ENCODE results near the gene SIGLEC7. TPM values are rescaled to one million over a fixed set of nuclear protein-coding genes. Genes with fewer than 3 reads are reported as not detected.

The SIGLEC7 gene
- total RNA-seq, 1 donor from 2014 or later, result not detected

- Histone ChIP-seq H3K27ac (ENCODE audit: low read depth, low read length) (no peak overlapping the region), H3K36me3 (ENCODE audit: insufficient read depth, low read length) (no peaks in the 10 kb centered on the region), H4K20me1 (ENCODE audit: insufficient read depth, low read length) (no peaks in the 10 kb centered on the region), H3K4me3 (ENCODE audit: insufficient read depth, low read depth, low read length) (no peak overlapping the region), H3K79me2 (ENCODE audit: insufficient read depth, low read length) (no peaks in the 10 kb centered on the region), H3K4me2 (ENCODE audit: low read length) (no peak overlapping the region), H3K9me3 (ENCODE audit: insufficient read depth, low read depth, low read length) (peaks cover 2% of the 10 kb centered on the region), H3K27me3 (ENCODE audit: insufficient read depth, low read length) (no peaks in the 10 kb centered on the region), H3K9ac (ENCODE audit: low read length) (no peak overlapping the region), H3K4me1 (ENCODE audit: insufficient read depth, low read length) (no peaks in the 10 kb centered on the region), H2AFZ (ENCODE audit: low read depth, low read length) (no peak overlapping the region)
- Mint-ChIP-seq H3K27me3 (ENCODE audit: low read depth, unreplicated experiment) (peaks cover 30% of the 10 kb centered on the region), H3K27ac (ENCODE audit: unreplicated experiment) (no peak overlapping the region), H3K4me1 (ENCODE audit: low read depth, unreplicated experiment) (no peaks in the 10 kb centered on the region), H3K9me3 (ENCODE audit: unreplicated experiment) (no peaks in the 10 kb centered on the region), H3K36me3 (ENCODE audit: low read depth, unreplicated experiment) (no peaks in the 10 kb centered on the region), H3K4me3 (ENCODE audit: unreplicated experiment) (no peak overlapping the region)
- DNase-seq (ENCODE audit: low read depth) (no peak), FAIRE-seq (no peak)
- TF ChIP-seq EZH2 (IDR thresholded peaks at IDR 0.05; ENCODE audit: insufficient read depth, low read length) (no peak), CTCF (IDR thresholded peaks at IDR 0.05; ENCODE audit: insufficient read depth, low read depth, low read length) (no peak)
Observed at GRCh38 chr19:51186323-51186722, 44.2 kb downstream of the SIGLEC7 start.

GRCh38 chr19:51187395-51188226 is 45.5 kb downstream of the SIGLEC7 start:
- H3K27ac Mint-ChIP-seq (ENCODE audit: unreplicated experiment), result no peak overlapping the region
- H3K79me2 ChIP-seq (ENCODE audit: insufficient read depth, low read length), result no peaks in the 10 kb centered on the region
- no peak overlapping the region for H3K4me3 Mint-ChIP-seq (ENCODE audit: unreplicated experiment)
- TF ChIP-seq CTCF (IDR thresholded peaks at IDR 0.05; ENCODE audit: insufficient read depth, low read depth, low read length) (no peak), EZH2 (IDR thresholded peaks at IDR 0.05; ENCODE audit: insufficient read depth, low read length) (no peak)
- H2AFZ ChIP-seq (ENCODE audit: low read depth, low read length), result no peak overlapping the region
- no peaks in the 10 kb centered on the region for H4K20me1 ChIP-seq (ENCODE audit: insufficient read depth, low read length)
- H3K36me3 Mint-ChIP-seq (ENCODE audit: low read depth, unreplicated experiment), result no peaks in the 10 kb centered on the region
- no peaks in the 10 kb centered on the region for H3K36me3 ChIP-seq (ENCODE audit: insufficient read depth, low read length)
- FAIRE-seq (no peak), DNase-seq (ENCODE audit: low read depth) (no peak)
- H3K4me1 Mint-ChIP-seq (ENCODE audit: low read depth, unreplicated experiment), result no peaks in the 10 kb centered on the region
- no peaks in the 10 kb centered on the region for H3K9me3 Mint-ChIP-seq (ENCODE audit: unreplicated experiment)
- peaks cover 2% of the 10 kb centered on the region for H3K9me3 ChIP-seq (ENCODE audit: insufficient read depth, low read depth, low read length)
- no peak overlapping the region for H3K9ac ChIP-seq (ENCODE audit: low read length)
- H3K27ac ChIP-seq (ENCODE audit: low read depth, low read length), result no peak overlapping the region
- no peaks in the 10 kb centered on the region for H3K4me1 ChIP-seq (ENCODE audit: insufficient read depth, low read length)
- peaks cover 30% of the 10 kb centered on the region for H3K27me3 Mint-ChIP-seq (ENCODE audit: low read depth, unreplicated experiment)
- no peak overlapping the region for H3K4me2 ChIP-seq (ENCODE audit: low read length)
- no peak overlapping the region for H3K4me3 ChIP-seq (ENCODE audit: insufficient read depth, low read depth, low read length)
- H3K27me3 ChIP-seq (ENCODE audit: insufficient read depth, low read length), result no peaks in the 10 kb centered on the region

DNA sequence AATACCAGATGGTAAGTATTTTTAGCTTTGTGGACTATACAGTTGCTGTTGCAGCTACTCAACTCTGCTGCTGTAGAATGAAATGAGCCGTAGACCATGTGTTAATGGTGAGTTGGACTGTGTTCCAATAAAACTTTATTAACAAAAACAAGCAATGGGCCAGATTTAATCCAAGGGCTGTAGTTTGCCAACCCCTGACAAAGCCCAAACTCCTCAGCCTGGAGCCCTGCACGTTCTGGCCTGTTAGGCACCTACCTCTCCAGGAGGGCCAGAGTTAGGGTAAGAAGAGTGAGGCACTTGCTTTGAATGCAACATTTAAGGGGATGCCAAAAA is 46.1 kb downstream of the SIGLEC7 start:
- no peak overlapping the region for H2AFZ ChIP-seq (ENCODE audit: low read depth, low read length)
- no peaks in the 10 kb centered on the region for H3K36me3 ChIP-seq (ENCODE audit: insufficient read depth, low read length)
- H3K9ac ChIP-seq (ENCODE audit: low read length), result no peak overlapping the region
- H3K4me3 Mint-ChIP-seq (ENCODE audit: unreplicated experiment), result no peak overlapping the region
- H3K4me1 ChIP-seq (ENCODE audit: insufficient read depth, low read length), result no peaks in the 10 kb centered on the region
- no peak overlapping the region for H3K27ac Mint-ChIP-seq (ENCODE audit: unreplicated experiment)
- H3K4me3 ChIP-seq (ENCODE audit: insufficient read depth, low read depth, low read length), result no peak overlapping the region
- no peak overlapping the region for H3K27ac ChIP-seq (ENCODE audit: low read depth, low read length)
- no peak overlapping the region for H3K4me2 ChIP-seq (ENCODE audit: low read length)
- H3K36me3 Mint-ChIP-seq (ENCODE audit: low read depth, unreplicated experiment), result no peaks in the 10 kb centered on the region
- H3K79me2 ChIP-seq (ENCODE audit: insufficient read depth, low read length), result no peaks in the 10 kb centered on the region
- no peaks in the 10 kb centered on the region for H3K4me1 Mint-ChIP-seq (ENCODE audit: low read depth, unreplicated experiment)
- peaks cover 2% of the 10 kb centered on the region for H3K9me3 Mint-ChIP-seq (ENCODE audit: unreplicated experiment)
- FAIRE-seq, result no peak
- TF ChIP-seq EZH2 (IDR thresholded peaks at IDR 0.05; ENCODE audit: insufficient read depth, low read length) (no peak), CTCF (IDR thresholded peaks at IDR 0.05; ENCODE audit: insufficient read depth, low read depth, low read length) (no peak)
- H3K9me3 ChIP-seq (ENCODE audit: insufficient read depth, low read depth, low read length), result peaks cover 2% of the 10 kb centered on the region
- no peaks in the 10 kb centered on the region for H3K27me3 ChIP-seq (ENCODE audit: insufficient read depth, low read length)
- no peaks in the 10 kb centered on the region for H4K20me1 ChIP-seq (ENCODE audit: insufficient read depth, low read length)
- DNase-seq (ENCODE audit: low read depth), result no peak
- peaks cover 30% of the 10 kb centered on the region for H3K27me3 Mint-ChIP-seq (ENCODE audit: low read depth, unreplicated experiment)

Data from astrocyte (in vitro differentiated cells and primary cell).